ENCODE data around the gene EDEM2.

DNA sequence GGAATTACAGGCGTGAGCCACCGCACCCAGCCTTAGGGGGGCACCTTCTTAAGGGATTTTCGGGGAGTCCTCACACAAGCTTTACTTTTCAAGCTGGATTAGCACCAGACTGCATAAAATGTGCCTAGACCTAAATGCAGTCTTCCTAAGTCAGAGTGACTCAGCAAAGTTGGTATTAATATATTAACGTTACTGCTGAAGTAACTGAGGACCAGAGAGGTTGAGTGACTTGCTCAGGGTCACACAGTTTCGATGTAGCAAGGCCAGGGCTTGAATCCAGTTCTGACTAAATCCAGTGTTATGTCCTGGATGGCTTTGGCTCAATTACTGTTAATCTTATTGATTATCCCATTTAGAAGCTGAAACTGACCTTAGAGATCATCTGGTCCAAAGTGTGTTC, 13.4 kb downstream of the EDEM2 start:
- TF ChIP-seq, protein P1, sequence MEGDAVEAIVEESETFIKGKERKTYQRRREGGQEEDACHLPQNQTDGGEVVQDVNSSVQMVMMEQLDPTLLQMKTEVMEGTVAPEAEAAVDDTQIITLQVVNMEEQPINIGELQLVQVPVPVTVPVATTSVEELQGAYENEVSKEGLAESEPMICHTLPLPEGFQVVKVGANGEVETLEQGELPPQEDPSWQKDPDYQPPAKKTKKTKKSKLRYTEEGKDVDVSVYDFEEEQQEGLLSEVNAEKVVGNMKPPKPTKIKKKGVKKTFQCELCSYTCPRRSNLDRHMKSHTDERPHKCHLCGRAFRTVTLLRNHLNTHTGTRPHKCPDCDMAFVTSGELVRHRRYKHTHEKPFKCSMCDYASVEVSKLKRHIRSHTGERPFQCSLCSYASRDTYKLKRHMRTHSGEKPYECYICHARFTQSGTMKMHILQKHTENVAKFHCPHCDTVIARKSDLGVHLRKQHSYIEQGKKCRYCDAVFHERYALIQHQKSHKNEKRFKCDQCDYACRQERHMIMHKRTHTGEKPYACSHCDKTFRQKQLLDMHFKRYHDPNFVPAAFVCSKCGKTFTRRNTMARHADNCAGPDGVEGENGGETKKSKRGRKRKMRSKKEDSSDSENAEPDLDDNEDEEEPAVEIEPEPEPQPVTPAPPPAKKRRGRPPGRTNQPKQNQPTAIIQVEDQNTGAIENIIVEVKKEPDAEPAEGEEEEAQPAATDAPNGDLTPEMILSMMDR (IDR thresholded peaks at IDR 0.05; ENCODE audit: insufficient read depth, low read length, poor library complexity, severe bottlenecking) = no peak
- TF ChIP-seq EZH2phosphoT487 (conservative IDR thresholded peaks at IDR 0.05; ENCODE audit: low read length) = no peak

Data from SU-DHL-6 (cell line).